GM21529 (cell line): ENCODE measurements around the gene DMRT2.
A peak's percentile ranks its signal among the peaks of the same experiment; 100 is the strongest.

Experiments
- ATAC-seq: cut with Tn5 transposase; IDR thresholded peaks from one replicate; pipeline ENCODE4 v1.9.1; 2021; ENCODE audit not compliant: unreplicated experiment

DMRT2 gene

DNA sequence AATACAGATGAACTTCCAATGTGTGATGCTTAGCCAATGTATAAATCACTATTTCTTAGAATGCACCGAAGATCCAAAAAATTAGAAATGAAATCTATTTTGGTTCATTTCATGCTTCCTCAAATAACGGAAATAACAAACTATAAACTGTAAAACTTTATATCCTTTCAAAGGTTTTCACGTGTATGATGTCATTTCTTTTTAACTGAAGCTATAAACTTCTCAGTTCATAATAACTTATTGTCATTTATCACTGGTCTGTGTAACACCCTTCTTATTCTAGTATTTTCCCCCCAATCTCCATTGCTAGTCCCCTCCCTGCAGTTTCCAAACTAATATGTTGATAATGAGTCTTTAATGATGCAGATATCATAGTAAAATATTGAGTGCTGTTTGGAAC lies 36.4 kb downstream of the DMRT2 start:
- ATAC-seq = no peak

DNA sequence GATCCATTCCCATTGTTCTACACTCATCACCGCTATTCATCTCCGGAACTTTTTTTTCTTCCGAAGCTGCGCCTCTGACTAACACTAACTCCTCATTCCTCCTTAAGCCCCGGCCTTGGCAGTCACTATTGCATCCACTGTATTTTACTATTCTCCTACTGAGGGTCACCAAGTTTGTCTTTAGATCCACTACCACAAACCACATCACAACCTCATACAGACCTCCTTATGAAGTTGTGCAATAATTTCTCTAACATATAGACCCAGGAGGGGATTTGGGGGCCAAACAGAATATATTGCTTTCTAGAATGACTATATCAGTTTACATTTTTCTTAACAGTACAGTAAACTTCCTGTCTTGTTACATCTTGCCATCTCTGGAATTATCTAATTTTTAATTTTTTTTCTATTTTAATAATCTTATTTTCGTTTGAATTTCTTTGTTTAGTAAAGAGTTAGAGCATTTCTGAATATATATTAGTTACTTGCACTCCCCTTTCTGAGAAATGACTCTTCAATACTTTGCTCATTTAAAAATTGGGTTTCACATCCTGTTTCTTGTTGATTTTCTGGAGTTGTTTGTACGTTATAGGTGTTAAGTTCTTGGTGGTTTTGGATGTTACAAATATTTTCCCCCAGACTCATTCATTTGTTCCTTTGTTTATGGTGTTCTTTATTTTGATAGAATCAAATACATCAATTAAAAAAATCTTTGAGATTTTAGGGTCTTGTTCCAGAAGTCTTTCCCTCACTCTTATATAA lies 37.1 kb downstream of the DMRT2 start:
- ATAC-seq = peak; percentile 75

DNA sequence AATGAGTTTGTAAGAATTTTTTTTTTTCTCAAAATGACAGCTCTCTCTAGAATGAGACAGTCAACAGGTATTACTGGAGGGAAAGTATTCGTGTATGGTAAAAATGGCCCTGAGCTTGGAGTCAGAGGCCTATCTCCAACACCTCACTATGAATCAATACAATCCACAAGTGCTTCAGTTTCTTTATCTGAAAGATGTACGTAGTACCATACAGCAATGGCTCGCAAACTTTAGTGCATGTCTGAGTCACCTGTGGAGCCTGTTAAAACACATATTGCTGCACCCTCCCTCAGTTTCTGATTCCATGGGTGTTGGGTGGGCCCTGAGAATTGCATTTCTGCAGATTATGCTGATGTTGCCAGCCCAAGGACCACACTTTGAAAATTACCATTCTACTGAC lies 44.6 kb downstream of the DMRT2 start:
- no peak for ATAC-seq

GRCh38 chr9:1096155-1096964 lies 46.2 kb downstream of the DMRT2 start:
- no peak for ATAC-seq

- no peak for ATAC-seq
Observed at GRCh38 chr9:1098551-1098950, 48.4 kb downstream of the DMRT2 start.

DNA sequence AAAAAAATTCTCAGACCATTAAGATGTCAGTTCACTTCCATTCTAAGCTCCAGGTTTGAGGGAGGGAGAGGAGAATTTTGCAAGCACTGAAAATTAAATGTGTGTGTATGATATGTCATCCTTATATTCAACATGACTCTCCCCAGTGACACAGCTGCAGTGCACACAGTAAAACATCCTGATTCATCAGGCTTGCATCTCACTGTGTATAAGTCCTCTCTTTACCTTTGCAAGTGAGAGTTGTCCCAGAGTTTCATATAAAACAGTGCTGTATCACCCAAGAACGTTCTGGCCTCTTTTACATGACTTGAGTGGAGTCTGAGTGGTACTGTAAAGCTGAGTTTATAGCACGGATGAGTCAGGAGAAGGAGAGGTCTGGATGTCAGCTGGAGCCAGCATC lies 50.0 kb downstream of the DMRT2 start:
- ATAC-seq = no peak

DNA sequence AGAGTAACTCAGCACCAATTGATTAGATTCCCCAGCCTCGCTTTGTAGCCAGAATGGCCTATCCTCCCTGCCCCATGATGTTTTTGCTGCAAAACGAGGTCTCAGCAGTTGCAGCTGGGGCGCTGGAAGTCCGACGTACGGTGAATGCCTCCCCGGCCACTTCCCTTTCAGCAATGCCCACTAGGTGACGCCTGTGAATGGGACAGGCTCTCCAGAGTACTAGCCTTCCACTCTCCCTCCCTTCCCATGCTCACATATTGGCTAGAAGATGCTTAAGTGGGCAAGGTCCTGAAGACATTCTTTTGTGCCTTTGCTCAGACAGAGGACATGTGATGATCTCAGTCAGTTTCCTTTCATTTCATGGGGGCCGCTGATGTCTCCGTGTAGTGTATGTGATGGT lies 50.8 kb downstream of the DMRT2 start:
- no peak for ATAC-seq

DNA sequence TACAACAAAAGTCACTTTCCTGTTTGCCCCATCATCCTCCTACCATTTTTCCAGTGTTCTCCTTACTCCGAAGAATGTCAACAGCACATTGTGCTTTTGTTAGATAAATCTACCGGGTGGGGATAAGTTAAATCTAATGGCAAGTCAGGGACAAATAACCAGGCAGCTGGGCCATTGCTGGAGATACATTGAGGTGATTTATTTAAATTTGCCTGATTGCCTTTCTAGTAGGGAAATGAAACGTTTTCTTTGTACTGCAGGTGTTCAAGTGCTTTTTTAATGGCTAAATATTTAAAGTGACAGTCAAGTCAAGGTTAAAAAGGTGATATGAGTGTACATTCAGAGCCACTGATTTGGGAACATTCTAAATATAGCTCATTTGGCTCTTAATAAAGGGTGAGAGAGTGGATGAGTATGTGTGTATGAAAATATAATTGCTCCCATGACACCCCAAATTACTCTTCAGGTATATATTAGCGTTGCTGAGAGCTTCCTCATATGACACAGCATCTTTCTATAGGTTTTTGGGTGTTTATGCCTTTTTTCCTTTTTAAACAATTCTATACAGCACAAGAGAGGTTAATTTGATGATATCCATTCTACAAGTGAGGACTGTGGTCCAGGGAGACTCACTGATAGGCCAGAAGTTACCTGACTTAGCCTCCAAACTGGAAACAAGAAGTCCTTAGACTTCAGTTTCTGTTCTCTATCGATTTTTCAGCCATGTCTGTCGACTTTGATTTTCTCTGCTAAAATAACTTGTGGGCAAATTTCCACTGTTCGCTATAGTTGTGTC lies 51.9 kb downstream of the DMRT2 start:
- ATAC-seq = no peak

GRCh38 chr9:1102642-1102970 lies 52.4 kb downstream of the DMRT2 start:
- ATAC-seq = no peak
